Neural crest cell (in vitro differentiated cells): Measurements from ENCODE around the gene INHBC. TPM values are rescaled to one million over a fixed set of nuclear protein-coding genes. Genes with fewer than 3 reads are reported as not detected.
"Not testable (repeated sequence)": the region's sequence is repeated elsewhere in the genome, so short reads cannot be mapped to it uniquely, and the experiment has no call there.

ENCODE experiments used
- DNase-seq: peaks from one replicate; pipeline ENCODE4 v3.0.0; 2021; ENCODE audit warnings: low read depth, mixed read lengths, low spot score
- H3K27ac Mint-ChIP-seq: one replicate; pipeline ENCODE4 v1.8.0; 2021; ENCODE audit warnings: mild to moderate bottlenecking, mixed read lengths; ENCODE audit not compliant: unreplicated experiment
- H3K27me3 Mint-ChIP-seq: 2 replicates; pipeline ENCODE4 v1.8.0; 2021; ENCODE audit warnings: low read depth, mild to moderate bottlenecking, mixed read lengths
- H3K36me3 Mint-ChIP-seq: 2 replicates; pipeline ENCODE4 v1.8.0; 2021; ENCODE audit warnings: low read depth, mild to moderate bottlenecking, mixed read lengths
- H3K4me1 Mint-ChIP-seq: 2 replicates; pipeline ENCODE4 v1.8.0; 2021; ENCODE audit warnings: mixed read lengths
- H3K4me3 Mint-ChIP-seq: one replicate; pipeline ENCODE4 v1.8.0; 2021; ENCODE audit warnings: mild to moderate bottlenecking, mixed read lengths
- H3K9me3 Mint-ChIP-seq: 2 replicates; pipeline ENCODE4 v1.8.0; 2021; ENCODE audit warnings: mixed read lengths
- total RNA-seq: library from RNA; stranded (reverse); gene quantifications from 2 replicates; pipeline ENCODE4 v1.2.1, GENCODE V29; 2021
- TF ChIP-seq, protein P1 (sequence below): fragments of 200-600 bp; sonication (generic); conservative IDR thresholded peaks from 2 replicates; pipeline ENCODE4 v1.5.0; 2021; ENCODE audit warnings: antibody characterized with exemption, mild to moderate bottlenecking

The INHBC gene
- total RNA-seq, 1 donor from 2014 or later: not detected

DNA sequence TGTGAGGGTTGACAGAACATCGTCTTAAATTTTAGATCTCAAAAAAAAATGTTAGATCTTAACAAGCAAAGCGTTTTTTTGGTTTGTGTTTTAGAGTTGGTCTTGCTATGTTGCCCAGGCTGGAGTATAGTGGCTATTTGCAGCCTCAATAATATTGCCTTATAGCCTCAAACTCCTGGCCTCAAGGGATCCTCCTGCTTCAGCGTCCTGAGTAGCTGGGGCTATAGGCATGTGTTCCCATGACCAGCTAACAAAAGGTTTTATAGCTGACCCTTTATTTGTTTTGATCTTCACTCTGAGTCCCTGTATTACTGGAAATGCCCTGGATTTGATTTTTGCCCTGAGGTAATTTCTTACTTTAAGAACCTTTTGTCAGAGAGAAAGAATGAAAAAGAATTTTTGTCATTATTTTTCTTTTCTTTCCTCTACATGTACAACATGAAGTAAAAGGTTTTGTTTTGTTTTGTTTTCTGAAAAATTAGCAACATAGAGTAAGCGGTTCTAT is 5.2 kb downstream of the INHBC start:
- TF ChIP-seq, protein P1, sequence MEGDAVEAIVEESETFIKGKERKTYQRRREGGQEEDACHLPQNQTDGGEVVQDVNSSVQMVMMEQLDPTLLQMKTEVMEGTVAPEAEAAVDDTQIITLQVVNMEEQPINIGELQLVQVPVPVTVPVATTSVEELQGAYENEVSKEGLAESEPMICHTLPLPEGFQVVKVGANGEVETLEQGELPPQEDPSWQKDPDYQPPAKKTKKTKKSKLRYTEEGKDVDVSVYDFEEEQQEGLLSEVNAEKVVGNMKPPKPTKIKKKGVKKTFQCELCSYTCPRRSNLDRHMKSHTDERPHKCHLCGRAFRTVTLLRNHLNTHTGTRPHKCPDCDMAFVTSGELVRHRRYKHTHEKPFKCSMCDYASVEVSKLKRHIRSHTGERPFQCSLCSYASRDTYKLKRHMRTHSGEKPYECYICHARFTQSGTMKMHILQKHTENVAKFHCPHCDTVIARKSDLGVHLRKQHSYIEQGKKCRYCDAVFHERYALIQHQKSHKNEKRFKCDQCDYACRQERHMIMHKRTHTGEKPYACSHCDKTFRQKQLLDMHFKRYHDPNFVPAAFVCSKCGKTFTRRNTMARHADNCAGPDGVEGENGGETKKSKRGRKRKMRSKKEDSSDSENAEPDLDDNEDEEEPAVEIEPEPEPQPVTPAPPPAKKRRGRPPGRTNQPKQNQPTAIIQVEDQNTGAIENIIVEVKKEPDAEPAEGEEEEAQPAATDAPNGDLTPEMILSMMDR: no peak
- H3K27ac Mint-ChIP-seq: no peak overlapping the region
- H3K4me1 Mint-ChIP-seq: no peaks in the 10 kb centered on the region
- no peaks in the 10 kb centered on the region for H3K9me3 Mint-ChIP-seq
- no peaks in the 10 kb centered on the region for H3K27me3 Mint-ChIP-seq
- no peak for DNase-seq
- no peaks in the 10 kb centered on the region for H3K36me3 Mint-ChIP-seq
- no peak overlapping the region for H3K4me3 Mint-ChIP-seq

DNA sequence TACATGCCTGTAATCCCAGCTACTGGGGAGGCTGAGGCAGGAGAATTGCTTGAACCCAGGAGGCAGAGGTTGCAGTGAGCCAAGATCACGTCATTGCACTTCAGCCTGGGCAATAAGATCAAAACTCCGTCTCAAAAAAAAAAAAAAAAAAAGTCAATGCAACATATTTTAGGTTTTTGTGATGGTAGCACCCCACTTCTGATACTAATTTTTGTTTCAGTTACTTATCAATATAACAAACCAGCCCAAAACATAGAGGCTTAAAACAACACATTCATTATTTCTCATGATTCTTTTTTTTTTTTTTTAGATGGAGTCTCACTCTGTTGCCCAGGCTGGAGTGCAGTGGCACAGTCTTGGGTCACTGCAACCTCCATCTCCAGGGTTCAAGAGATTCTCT is 6.8 kb downstream of the INHBC start:
- H3K4me1 Mint-ChIP-seq, DNase-seq, H3K36me3 Mint-ChIP-seq, H3K27ac Mint-ChIP-seq, H3K4me3 Mint-ChIP-seq, H3K27me3 Mint-ChIP-seq, H3K9me3 Mint-ChIP-seq: not testable (repeated sequence)

DNA sequence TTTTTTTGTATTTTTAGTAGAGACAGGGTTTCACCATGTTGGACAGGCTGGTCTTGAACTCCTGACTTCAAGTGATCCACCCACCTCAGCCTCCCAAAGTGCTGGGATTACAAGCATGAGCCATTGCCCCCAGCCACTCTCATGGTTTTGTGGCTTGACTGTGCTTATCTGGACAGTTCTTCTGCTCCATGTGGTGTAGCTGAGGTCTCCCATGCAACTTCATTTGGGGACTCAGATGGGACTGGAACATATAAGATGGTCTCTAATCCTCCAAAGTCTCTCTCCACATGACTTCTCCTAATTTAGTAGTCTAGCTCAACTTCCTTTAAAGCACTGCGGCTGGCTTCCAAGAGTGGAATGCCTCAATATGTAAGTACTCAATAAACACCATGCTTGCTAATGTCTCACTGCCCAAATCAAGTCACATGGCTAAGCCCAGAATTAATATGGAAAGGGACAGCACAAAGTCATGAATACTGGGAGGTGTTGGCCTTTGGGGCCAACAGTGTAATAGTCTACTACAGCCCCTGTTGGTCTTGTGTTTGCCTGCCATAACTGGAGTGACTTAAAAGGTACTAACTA is 7.4 kb downstream of the INHBC start:
- H3K4me1 Mint-ChIP-seq: no peaks in the 10 kb centered on the region
- H3K9me3 Mint-ChIP-seq: no peaks in the 10 kb centered on the region

DNA sequence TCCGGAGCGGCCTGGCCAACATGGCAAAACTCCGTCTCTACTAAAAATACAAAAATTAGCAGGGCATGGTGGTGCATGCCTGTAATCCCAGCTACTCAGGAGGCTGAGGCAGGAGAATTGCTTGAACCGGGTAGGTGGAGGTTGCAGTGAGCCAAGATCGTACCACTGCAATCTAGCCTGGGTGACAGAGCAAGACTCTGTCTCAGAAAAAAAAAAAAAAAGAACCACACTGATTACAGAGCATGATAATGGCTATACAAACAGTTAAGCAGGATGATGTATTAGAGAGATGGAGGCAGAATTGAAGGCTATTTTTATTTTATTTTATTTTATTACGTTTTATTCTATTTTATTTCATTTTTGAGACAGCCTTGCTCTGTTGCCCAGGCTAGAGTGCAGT is 9.8 kb downstream of the INHBC start:
- H3K27ac Mint-ChIP-seq, H3K36me3 Mint-ChIP-seq, H3K4me1 Mint-ChIP-seq, DNase-seq, H3K27me3 Mint-ChIP-seq, H3K4me3 Mint-ChIP-seq, H3K9me3 Mint-ChIP-seq: not testable (repeated sequence)

More for the DNA sequence above, 7.4 kb downstream of the INHBC start:
- Mint-ChIP-seq H3K27me3 (no peaks in the 10 kb centered on the region), H3K4me3 (no peak overlapping the region), H3K36me3 (no peaks in the 10 kb centered on the region), H3K27ac (no peak overlapping the region)
- TF ChIP-seq, protein P1: no peak
- no peak for DNase-seq

DNA sequence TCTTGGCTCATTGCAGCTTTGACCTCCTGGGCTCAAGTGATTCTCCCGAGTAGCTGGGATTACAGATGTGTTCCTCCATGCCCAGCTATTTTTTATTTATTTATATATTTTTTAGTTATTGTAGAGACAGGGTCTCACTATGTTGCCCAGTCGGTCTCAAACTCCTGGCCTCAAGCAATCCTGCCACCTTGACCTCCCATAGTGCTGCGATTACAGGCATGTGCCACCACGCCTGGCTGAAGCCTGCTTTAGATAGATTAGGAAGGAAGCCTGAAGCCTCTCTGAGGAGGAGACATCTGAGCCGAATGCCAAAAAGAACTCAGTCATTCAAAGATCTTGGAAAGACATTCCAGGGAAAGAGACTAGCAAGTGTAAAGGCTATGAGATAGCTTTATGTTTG is 10.2 kb downstream of the INHBC start:
- DNase-seq: no peak
- Mint-ChIP-seq H3K4me1 (no peaks in the 10 kb centered on the region), H3K36me3 (no peaks in the 10 kb centered on the region), H3K9me3 (no peaks in the 10 kb centered on the region), H3K27me3 (no peaks in the 10 kb centered on the region), H3K27ac (no peak overlapping the region), H3K4me3 (no peak overlapping the region)
- TF ChIP-seq, protein P1: no peak

DNA sequence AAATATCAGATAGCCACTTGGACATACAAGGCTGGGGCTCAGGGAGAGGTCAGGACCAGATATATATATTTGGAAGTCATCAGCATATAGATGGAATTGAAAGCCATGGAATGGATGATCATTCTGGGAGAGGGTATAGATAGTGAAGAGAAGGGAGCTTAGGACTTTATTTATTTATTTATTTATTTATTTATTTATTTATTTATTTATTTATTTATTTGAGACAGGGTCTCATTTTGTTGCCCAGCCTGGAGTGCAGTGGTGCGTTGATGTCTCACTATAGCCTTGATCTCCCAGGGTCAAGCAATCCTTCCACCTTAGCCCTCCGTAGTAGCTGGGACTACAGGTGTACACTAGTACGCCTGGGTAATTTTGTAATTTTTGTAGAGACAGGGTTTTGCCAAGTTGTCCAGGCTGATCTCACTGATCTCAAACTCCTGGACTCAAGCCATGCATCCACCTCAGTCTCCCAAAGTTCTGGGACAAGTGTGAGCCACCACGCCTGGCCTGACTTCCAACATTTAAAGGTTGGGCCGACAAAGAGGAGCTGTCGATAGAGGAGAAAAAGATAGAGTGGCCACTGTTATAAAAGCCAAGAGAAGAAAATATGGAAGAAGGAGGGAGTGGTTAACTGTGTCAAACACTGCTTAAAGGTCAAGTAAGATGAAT is 11.8 kb downstream of the INHBC start:
- no peak overlapping the region for H3K4me3 Mint-ChIP-seq
- no peak for DNase-seq
- H3K4me1 Mint-ChIP-seq: no peaks in the 10 kb centered on the region
- TF ChIP-seq, protein P1: no peak
- H3K36me3 Mint-ChIP-seq: no peaks in the 10 kb centered on the region
- H3K27ac Mint-ChIP-seq: no peak overlapping the region
- H3K9me3 Mint-ChIP-seq: no peaks in the 10 kb centered on the region
- no peaks in the 10 kb centered on the region for H3K27me3 Mint-ChIP-seq
